Stimulated activated CD4-positive, alpha-beta T cell treated with anti-CD3 and anti-CD28 coated beads, Interleukin-12 subunit alpha, Interleukin-12 subunit beta, amount 100 ng/mL, for 48 hours (primary cell): Measurements from ENCODE around the gene LTBR.

Source experiments
- DNase-seq, 3 donors: peaks; one replicate each; pipeline ENCODE4 v3.0.0-alpha.2; 2020; ENCODE audit warnings: low read depth in 2 of 3, low spot score in 1 of 3

LTBR gene

DNA sequence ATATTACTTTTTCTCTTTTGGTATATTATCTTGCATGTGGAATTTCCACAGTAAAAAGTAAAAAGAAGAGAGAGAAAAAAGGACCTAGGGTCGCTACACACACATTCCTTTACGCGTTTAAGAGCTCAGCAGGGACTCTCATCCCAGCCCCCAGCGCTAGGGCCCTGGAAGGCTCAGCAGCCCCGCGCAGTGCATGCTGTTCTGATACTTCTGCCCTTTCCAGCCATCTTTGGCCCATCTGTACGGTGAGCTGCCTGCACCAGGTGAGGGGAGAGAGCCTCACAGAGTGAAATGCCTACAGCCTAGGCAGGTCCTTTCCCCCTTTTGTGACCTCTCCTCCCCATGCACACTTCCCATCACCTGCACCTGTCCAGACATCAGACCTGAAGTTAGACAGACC, 1.6 kb upstream of the LTBR start:
- DNase-seq = no peak

- no peak for DNase-seq
These were observed 980 bp upstream of the LTBR start for GRCh38 chr12:6382982-6383381.

DNA sequence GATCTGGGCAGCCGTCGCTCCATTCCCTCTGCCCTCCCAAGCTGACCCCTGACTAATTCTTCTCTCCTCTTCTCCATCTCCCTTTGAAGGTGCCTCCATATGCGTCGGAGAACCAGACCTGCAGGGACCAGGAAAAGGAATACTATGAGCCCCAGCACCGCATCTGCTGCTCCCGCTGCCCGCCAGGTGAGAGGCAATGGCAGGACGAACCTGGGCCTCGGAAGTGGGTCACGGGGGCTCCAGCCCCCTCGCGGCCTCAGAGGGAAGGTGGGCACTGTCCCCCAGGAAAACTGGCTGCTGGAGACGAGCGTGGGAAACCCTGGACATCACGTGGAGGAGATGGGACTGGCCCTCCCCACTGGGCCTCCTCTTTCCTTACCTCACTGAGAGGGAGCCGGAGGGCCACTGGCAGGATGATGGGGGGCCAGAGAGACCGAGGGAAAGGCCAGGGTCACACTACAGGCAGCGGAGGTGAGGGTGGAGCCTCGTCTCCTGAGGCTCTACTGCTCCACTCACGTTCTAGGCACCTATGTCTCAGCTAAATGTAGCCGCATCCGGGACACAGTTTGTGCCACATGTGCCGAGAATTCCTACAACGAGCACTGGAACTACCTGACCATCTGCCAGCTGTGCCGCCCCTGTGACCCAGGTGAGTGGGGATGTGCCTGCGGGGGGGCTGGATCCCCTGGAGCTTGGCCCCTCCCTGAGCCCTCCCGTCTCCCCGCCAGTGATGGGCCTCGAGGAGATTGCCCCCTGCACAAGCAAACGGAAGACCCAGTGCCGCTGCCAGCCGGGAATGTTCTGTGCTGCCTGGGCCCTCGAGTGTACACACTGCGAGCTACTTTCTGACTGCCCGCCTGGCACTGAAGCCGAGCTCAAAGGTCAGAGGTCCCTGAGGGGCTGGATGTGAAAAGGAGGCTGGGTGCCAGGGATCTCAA, 806 bp downstream of the LTBR start:
- no peak for DNase-seq

- DNase-seq = no peak
These were observed 2.1 kb downstream of the LTBR start for GRCh38 chr12:6386038-6386437.

DNA sequence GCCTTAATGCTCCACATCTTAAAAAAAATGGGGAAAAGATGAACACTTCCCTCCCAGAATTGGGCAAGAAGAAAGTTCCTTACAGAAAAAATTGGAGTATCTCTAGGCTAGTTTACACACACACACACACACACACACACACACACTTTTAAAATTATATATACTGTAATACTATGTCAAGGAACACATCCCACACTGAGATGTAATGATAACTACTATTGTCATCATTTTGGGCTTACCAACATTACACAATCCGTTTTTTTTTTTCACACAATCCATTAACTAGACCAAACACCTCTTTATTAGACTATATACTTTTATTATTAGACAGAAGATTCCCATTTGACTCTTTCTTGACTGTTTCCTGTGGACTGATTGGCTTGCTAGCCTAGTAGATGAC, 2.5 kb downstream of the LTBR start:
- no peak for DNase-seq

- DNase-seq = no peak
These were observed 3.6 kb downstream of the LTBR start for GRCh38 chr12:6387541-6387940.

GRCh38 chr12:6390084-6390799, 6.3 kb downstream of the LTBR start:
- no peak for DNase-seq

- no peak for DNase-seq
These were observed 7.1 kb downstream of the LTBR start for GRCh38 chr12:6391013-6391412.

GRCh38 chr12:6392504-6392903, 8.5 kb downstream of the LTBR start:
- no peak for DNase-seq

- DNase-seq = no peak
These were observed 9.1 kb downstream of the LTBR start for GRCh38 chr12:6393109-6393508.

- no peak for DNase-seq
These were observed 10.4 kb downstream of the LTBR start for GRCh38 chr12:6394398-6394797.

DNA sequence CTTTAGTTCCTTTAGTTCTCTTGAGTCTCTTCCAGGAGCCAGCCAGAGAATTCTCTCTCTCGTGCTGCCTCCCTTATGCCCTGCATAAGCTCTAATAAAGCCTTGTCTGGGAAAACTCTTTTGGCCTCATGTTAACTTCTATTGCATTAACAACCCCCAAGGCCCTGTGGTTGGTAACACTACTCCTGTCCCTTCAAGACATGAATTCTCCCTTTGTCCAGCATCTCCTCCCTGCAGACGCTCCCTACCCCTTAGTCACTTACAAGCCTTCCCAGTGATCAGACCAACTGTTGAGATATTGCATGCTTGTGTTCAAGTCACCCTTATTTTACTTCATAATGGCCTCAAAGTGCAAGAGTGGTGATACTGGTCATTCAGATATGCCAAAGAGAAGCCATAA, 12.1 kb downstream of the LTBR start:
- DNase-seq = no peak

DNA sequence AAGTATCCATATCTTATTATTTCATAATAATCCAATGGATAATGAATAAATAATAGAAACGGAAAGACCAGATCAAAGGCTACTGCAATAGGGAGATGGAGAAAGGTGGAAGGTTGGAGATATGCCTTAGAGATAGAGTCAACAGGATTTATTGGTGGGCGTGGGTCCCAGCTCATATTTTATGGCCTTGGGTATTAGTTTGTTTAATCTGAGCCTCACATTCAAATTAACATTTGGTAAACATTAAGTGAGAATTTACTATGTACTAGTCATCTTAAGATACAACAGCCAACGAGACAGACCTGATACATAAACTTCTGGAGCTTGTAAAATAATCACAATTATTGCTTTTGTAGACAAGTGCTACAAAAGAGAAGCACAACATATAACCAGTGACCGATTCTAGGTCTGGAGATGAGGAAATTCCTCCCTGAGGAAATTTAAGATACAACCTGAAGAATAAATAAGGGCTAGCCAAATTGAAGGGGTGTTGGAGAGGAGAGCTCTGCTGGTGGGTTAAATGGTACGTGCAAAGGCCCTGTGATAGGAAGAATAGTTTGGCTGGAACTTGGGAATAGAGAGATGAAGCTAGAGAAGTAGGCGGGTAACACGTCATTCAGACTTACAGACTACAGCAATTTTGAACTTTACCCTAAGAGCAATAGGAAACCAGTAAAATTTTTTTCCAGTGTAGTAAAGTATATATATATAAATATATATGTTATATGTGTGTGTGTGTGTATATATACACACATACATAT, 16.1 kb downstream of the LTBR start:
- DNase-seq = no peak

- DNase-seq = no peak
These were observed 20.4 kb downstream of the LTBR start for GRCh38 chr12:6404390-6404789.

DNA sequence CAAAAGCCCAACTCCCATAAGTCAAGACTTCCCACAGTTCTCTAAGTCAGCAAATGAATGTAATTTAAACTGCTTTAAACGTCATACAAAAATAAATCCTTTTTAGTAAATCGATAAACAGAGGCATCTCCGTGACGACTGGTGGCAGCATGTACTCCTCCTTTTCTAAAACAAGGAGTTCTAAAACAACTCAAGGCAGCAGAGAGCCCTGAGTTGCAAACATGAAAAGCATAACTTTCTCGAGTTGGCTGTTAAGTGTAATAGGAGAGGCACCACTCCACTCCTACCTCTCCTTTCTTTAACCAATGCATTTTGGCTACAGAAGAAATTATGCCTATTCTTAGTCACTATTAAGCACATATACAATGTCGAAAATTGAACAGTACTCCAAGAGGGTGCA, 22.0 kb downstream of the LTBR start:
- no peak for DNase-seq

DNA sequence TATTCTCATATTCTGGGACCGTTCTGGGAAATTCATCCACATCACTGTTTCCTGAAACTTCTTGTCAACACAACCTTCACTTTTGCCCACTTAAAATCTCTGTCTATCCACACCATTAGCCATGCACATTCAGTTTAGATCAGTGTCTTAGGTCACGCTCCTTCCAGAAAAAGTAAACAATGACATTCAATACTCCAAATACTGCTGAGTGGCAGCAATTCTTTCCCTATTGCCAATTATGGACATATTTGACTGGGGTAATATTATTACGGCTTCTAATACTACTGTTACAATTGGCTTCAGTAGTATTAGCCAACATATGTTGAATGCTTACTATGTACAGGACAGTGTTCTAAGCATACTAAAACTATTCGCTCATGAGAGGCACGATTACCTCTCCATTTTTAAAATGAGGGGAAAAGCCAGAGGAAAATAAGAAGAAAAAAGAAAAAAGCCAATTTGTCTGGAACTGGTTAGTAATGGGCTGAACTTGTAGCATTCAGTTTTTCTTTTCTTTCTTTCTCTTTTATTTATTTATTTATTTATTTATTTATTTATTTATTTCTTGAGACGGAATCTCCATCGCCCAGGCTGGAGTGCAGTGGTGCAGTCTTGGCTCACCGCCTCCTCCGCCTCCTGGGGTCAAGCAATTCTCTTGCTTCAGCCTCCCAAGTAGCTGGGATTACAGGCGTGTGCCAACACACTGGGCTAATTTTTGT, 23.4 kb downstream of the LTBR start:
- no peak for DNase-seq

- no peak for DNase-seq
These were observed 32.6 kb downstream of the LTBR start for GRCh38 chr12:6416596-6416995.

DNA sequence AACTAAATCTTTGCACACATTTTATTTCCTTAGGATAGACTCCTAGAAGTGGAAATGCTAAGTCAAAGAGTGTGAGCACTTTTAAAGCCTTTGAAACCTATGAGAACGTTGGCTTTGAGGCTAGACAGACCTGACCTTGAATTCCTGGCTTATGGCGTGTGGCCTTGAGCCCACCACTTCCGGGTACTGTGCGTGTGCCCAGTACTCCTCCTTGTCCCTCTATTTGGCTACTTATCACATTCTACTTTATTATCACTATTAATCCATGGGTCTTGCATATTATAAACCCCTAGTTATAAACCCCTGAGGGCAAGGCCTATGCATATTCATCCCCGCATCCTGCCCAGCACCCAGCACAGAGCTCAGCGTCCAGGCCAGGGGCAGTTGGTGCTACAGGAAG, 34.8 kb downstream of the LTBR start:
- no peak for DNase-seq

- no peak for DNase-seq
These were observed 36.4 kb downstream of the LTBR start for GRCh38 chr12:6420364-6420763.

- peak; percentile 62 to 75 (median 65) for DNase-seq
These were observed 39.5 kb downstream of the LTBR start for GRCh38 chr12:6423267-6424007.

DNA sequence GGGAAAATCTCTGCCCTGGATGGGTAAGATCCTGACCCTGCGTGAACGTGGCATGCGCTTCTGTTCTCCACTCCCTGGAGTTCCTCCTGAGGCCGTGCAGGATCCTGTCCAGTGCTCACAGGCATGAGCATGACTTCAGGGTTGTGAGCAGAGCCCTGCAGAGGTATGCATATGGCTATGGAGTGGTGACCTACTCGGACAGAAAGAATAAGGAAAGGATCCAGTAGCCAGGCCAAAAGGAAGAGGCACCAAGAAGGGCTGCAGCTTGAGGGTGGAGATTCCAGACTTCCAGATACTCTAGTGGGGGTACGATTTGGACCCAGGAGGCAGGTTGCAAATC, 40.0 kb downstream of the LTBR start:
- no peak for DNase-seq
